RPMI8226 (cell line): ENCODE measurements around the gene RAD51B.

Experiments
- DNase-seq: peaks from one replicate; pipeline ENCODE4 v3.0.0-alpha.2; 2015

The RAD51B gene

GRCh38 chr14:68260121-68260520, 440.5 kb downstream of the RAD51B start:
- no peak for DNase-seq

GRCh38 chr14:68261092-68261842, 441.7 kb downstream of the RAD51B start:
- DNase-seq, result no peak

- DNase-seq, result no peak
These were observed 443.0 kb downstream of the RAD51B start for GRCh38 chr14:68262567-68262966.

- DNase-seq, result peak; percentile 51
These were observed 444.1 kb downstream of the RAD51B start for GRCh38 chr14:68263563-68264259.

GRCh38 chr14:68264260-68264569, 444.6 kb downstream of the RAD51B start:
- no peak for DNase-seq

- no peak for DNase-seq
These were observed 447.4 kb downstream of the RAD51B start for GRCh38 chr14:68266998-68267397.

GRCh38 chr14:68268197-68268596, 448.6 kb downstream of the RAD51B start:
- peak; percentile 79 for DNase-seq

- no peak for DNase-seq
These were observed 449.1 kb downstream of the RAD51B start for GRCh38 chr14:68268719-68269118.

- DNase-seq, result no peak
These were observed 449.8 kb downstream of the RAD51B start for GRCh38 chr14:68269136-68269927.

GRCh38 chr14:68270342-68270741, 450.8 kb downstream of the RAD51B start:
- DNase-seq, result no peak

- DNase-seq, result peak; percentile 4
These were observed 452.4 kb downstream of the RAD51B start for GRCh38 chr14:68271913-68272391.

GRCh38 chr14:68273413-68273812, 453.8 kb downstream of the RAD51B start:
- no peak for DNase-seq

GRCh38 chr14:68274725-68275124, 455.1 kb downstream of the RAD51B start:
- DNase-seq, result no peak

- DNase-seq, result no peak
These were observed 459.2 kb downstream of the RAD51B start for GRCh38 chr14:68278576-68279436.

GRCh38 chr14:68279437-68279720, 459.8 kb downstream of the RAD51B start:
- DNase-seq, result no peak

- peak; percentile 23 for DNase-seq
These were observed 460.2 kb downstream of the RAD51B start for GRCh38 chr14:68279777-68280233.

- DNase-seq, result no peak
These were observed 461.9 kb downstream of the RAD51B start for GRCh38 chr14:68281497-68281896.

- no peak for DNase-seq
These were observed 463.1 kb downstream of the RAD51B start for GRCh38 chr14:68282479-68283377.

- no peak for DNase-seq
These were observed 464.0 kb downstream of the RAD51B start for GRCh38 chr14:68283378-68284123.

GRCh38 chr14:68284333-68284732, 464.8 kb downstream of the RAD51B start:
- no peak for DNase-seq

GRCh38 chr14:68284834-68285233, 465.3 kb downstream of the RAD51B start:
- no peak for DNase-seq
